Measurements from ENCODE around the gene HS3ST5. TPM values are rescaled to one million over a fixed set of nuclear protein-coding genes. Genes with fewer than 3 reads are reported as not detected.

The HS3ST5 gene
- total RNA-seq, 1 experiment from 2014 or later = not detected

DNA sequence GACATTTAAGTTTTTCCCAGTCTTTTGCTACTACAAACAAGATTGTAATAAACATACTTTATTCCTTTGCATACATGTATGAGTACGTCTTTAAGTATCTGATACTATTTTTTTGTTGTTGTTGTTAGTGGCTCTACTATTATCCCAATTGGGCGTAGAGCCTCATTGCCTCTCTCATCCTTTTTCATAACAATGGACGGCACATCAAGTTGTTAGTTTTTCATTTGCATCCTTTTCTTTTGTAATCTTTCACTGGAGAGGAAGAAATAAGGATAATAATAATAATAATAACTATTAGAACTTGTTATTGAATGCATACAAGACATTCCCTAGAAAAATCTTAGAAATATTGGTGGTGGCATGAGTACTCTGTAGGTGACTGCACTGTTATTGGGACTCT, 23.1 kb downstream of the HS3ST5 start:
- no peak overlapping the region for H3K27ac ChIP-seq (ENCODE audit: low read depth, low read length)
- peaks cover 19% of the 10 kb centered on the region; the same call in 1 of the 2 replicates for H3K27me3 ChIP-seq (ENCODE audit: insufficient read depth, low read length)
- H3K9me2 ChIP-seq (ENCODE audit: insufficient read depth) = no peaks in the 10 kb centered on the region
- H2AFZ ChIP-seq (ENCODE audit: low read depth, low read length, poor library complexity, severe bottlenecking) = no peak overlapping the region
- intact Hi-C loops (cut with micrococcal nuclease) = no loop called here
- no peak for ATAC-seq
- ChIA-PET POLR2A (no interaction called here), RAD21 (ENCODE audit: low non-redundant PET in 1 of 2, low total read pairs in 2 of 2, uncharacterized antibody in 2 of 2, unreplicated experiment in 2 of 2) (no interaction called here), CTCF (interaction anchor here (1.5 kb wide), 1 partner anchor 15 kb away, joined by 5 read pairs; no protein-coding TSS in a partner anchor)
- no peak overlapping the region for H3K4me2 ChIP-seq (ENCODE audit: low read length)
- TF ChIP-seq, protein P1, sequence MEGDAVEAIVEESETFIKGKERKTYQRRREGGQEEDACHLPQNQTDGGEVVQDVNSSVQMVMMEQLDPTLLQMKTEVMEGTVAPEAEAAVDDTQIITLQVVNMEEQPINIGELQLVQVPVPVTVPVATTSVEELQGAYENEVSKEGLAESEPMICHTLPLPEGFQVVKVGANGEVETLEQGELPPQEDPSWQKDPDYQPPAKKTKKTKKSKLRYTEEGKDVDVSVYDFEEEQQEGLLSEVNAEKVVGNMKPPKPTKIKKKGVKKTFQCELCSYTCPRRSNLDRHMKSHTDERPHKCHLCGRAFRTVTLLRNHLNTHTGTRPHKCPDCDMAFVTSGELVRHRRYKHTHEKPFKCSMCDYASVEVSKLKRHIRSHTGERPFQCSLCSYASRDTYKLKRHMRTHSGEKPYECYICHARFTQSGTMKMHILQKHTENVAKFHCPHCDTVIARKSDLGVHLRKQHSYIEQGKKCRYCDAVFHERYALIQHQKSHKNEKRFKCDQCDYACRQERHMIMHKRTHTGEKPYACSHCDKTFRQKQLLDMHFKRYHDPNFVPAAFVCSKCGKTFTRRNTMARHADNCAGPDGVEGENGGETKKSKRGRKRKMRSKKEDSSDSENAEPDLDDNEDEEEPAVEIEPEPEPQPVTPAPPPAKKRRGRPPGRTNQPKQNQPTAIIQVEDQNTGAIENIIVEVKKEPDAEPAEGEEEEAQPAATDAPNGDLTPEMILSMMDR (IDR thresholded peaks at IDR 0.05 in 2 of 3, conservative IDR thresholded peaks at IDR 0.05 in 1 of 3; ENCODE audit: borderline replicate concordance in 1 of 3, insufficient read depth in 1 of 3, low read depth in 2 of 3, low read length in 2 of 3) = no peak
- TF ChIP-seq ZNF274 (IDR thresholded peaks at IDR 0.05; ENCODE audit: low read depth, low read length) (no peak), ZFX (IDR thresholded peaks at IDR 0.05) (no peak), SP1 (IDR thresholded peaks at IDR 0.05; ENCODE audit: low read depth) (no peak), RAD21 (IDR thresholded peaks at IDR 0.05; ENCODE audit: low read depth) (no peak), FOSL1 (IDR thresholded peaks at IDR 0.05; ENCODE audit: low read depth) (no peak), SIN3A (IDR thresholded peaks at IDR 0.05; ENCODE audit: low read depth) (no peak), ELF1 (IDR thresholded peaks at IDR 0.05; ENCODE audit: borderline replicate concordance, low read depth) (no peak), POLR2AphosphoS5 (IDR thresholded peaks at IDR 0.05; ENCODE audit: low read depth, low read length) (no peak), JUND (IDR thresholded peaks at IDR 0.05) (no peak), EGR1 (IDR thresholded peaks at IDR 0.05; ENCODE audit: low read depth) (no peak), EZH2 (IDR thresholded peaks at IDR 0.05) (no peak), YY1 (IDR thresholded peaks at IDR 0.05; ENCODE audit: extremely low read depth, insufficient replicate concordance, low read depth, low read length) (no peak)
- TF ChIP-seq, protein P2, sequence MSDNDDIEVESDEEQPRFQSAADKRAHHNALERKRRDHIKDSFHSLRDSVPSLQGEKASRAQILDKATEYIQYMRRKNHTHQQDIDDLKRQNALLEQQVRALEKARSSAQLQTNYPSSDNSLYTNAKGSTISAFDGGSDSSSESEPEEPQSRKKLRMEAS (IDR thresholded peaks at IDR 0.05) = no peak
- H3K9ac ChIP-seq (ENCODE audit: low read length) = no peak overlapping the region
- no peaks in the 10 kb centered on the region for H3K9me3 ChIP-seq (ENCODE audit: control insufficient read depth in 1 of 2, insufficient read depth in 1 of 2, low read depth in 1 of 2, low read length in 2 of 2)
- no peaks in the 10 kb centered on the region for H3K4me1 ChIP-seq (ENCODE audit: control insufficient read depth in 1 of 2, insufficient read depth in 2 of 2, low read length in 2 of 2)
- no peaks in the 10 kb centered on the region for H3K36me3 ChIP-seq (ENCODE audit: control insufficient read depth in 1 of 2, insufficient read depth in 2 of 2, low read length in 2 of 2)
- no peak for DNase-seq (ENCODE audit: low read depth, low spot score)
- no peak overlapping the region for H3K4me3 ChIP-seq (replicated peaks in 1 of 2; ENCODE audit: low read depth in 1 of 2, low read length in 2 of 2)
- H4K20me1 ChIP-seq (ENCODE audit: insufficient read depth) = no peaks in the 10 kb centered on the region
- no TSS peak for BruUV-seq (replicated peaks)
- H3K79me2 ChIP-seq (ENCODE audit: insufficient read depth, low read length) = no peaks in the 10 kb centered on the region

Measured in HCT116 (cell line).